ENCODE data around the gene ISYNA1.

The ISYNA1 gene

DNA sequence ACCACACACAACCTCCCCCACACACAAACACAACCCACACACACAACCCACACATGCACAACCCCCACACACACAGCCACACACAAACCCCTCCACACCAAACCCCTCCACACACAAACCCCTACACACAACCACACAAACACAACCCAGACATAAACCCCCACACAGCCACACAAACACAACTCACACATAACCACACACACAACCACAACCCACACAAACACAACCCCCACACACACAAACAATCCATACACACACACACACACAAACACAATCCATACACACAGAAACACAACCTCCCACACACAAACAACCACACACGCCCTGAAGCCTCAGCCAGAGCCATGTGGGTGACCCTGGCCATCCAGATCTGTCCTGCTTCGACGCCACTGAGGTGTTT, 30.0 kb upstream of the ISYNA1 start:
- no peak for DNase-seq (ENCODE audit: low spot score)

GRCh38 chr19:18466354-18466753, 28.4 kb upstream of the ISYNA1 start:
- no peak for DNase-seq (ENCODE audit: low spot score)

- DNase-seq (ENCODE audit: low spot score) = no peak
These were observed 28.0 kb upstream of the ISYNA1 start for GRCh38 chr19:18465964-18466339.

DNA sequence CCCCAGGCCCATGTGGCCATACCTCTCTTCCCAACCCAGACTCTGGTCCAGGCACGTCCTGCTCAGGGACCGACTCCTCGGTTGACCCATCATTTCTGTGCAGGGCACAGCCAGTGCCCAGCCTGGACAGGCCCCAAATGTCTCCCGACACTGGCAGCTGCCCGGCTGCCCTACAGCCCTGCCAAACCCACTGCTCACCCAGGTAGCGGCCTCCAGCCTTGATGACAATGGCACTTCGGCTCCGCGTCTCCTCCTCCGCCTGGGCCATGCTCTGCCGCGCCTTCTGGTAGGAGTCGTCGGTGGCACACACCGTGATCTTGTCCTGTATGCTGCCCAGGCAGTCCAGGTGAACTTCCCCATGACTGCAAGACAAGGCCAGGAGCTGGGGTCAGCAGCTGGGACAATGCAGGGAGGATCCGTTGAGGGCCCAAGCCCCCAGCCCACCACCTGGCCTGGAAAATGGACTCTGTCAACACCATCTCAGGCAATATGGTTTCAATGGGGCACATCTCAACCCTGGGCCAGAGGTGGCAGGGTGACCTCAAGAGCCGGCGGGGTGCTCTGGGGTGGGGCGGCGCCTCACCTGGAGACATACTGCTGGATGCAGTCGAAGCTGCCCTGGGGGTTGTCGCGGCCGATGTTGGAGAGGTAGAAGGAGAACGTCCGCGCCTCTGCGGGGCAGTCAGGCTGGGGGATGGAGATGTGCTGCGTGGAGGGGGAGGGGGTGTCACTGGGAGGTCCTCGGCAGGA, 27.5 kb upstream of the ISYNA1 start:
- DNase-seq (ENCODE audit: low spot score) = no peak

GRCh38 chr19:18464646-18465045, 26.7 kb upstream of the ISYNA1 start:
- no peak for DNase-seq (ENCODE audit: low spot score)

DNA sequence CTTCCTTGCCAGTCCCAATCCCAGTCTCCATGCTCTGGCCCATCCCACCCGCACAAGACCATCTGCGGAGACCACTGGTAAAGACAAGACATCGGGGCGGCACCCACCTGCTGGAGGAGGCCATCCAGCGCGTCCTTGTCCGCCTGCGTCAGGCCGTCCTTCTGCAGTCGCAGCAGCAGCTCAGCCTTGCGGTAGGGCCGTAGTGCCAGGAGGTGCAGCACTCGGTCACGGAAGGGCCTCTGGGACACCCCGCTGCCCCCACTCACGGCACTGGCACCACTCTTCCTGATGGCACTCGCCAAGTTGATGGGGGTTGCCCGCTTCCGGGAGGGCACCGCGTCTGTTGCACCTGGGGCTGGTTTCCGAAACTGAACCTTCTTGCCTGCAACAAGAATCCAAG, 23.5 kb upstream of the ISYNA1 start:
- DNase-seq (ENCODE audit: low spot score) = no peak

DNA sequence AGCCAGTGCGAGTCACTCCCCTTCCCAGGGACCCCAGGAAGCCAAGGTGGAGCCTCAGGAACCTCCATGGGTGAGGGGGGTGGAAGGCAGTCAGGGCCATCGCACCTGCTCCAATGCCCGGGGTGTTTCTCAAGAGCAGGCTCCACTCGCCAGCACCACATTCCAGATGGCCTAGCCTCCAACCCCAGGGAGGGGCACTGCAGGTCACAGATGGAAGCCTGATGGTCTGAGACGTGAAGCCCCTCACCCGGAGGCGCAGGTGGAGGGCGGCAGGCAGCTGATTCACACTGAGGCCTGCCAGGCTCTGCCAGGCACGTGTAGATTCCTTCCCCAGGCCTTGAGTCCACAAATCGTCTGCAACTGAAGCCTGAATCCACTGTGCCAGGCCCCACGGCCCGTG, 23.0 kb upstream of the ISYNA1 start:
- no peak for DNase-seq (ENCODE audit: low spot score)

DNA sequence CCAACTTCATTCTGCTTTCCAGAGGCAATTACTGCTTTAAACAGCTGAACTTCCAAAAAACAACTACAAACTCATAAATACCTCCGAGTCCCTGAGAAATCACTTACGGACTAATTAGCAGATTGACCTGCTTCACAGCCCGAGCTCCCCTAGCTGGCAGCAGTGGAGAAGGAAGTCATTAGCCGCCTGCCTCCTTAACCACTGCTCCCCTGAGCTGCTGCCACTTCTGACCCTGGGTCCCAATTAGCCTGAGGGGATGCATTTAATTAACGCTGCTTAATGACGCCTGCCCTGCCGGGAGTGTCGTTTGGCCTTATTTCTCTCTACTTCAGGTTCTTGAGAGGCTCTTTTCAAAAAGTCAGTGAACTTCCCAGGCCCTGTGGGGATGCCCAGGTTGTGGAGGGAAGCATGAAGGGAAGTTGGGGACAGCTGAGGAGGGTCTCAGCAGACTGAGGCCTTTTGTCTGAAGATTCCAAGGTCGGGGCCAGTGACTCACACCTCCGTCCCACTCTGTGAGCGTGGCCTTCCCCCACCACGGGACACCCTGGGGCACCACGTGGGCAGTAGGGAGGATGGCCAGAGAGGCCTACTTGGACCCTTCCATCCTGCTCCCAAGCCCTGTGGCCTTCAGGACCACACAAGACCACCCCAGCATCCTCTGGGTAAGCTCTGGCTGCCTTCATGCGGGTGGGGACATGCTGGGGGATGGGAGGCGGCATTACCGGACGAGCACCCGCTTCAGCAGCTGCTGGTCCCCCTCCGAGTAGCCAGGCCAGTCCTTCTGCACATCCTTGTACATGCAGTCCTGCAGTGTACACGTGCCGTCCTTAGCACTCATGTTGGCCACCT, 19.8 kb upstream of the ISYNA1 start:
- no peak for DNase-seq (ENCODE audit: low spot score)

DNA sequence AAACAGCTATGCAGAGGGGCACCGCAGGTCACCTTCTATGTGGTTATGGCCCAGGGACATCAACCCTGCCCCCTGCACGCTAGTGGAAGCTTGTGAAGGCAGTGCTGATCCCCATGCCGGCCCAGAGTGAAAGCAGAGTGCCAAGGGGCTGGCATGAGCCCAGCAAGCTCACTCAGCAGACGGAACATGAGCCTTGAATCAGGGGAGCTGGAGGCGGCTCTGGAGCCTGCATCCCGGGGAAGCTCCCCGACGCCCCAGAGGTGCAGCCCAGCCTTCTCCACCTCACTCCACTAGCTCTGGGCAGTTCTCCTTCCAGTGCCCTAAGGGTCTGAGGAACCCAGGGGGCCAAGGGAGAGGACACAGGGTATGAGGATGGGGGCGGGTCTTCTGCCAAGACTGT, 19.0 kb upstream of the ISYNA1 start:
- no peak for DNase-seq (ENCODE audit: low spot score)

- no peak for DNase-seq (ENCODE audit: low spot score)
These were observed 18.3 kb upstream of the ISYNA1 start for GRCh38 chr19:18456279-18456678.

- DNase-seq (ENCODE audit: low spot score) = no peak
These were observed 15.5 kb upstream of the ISYNA1 start for GRCh38 chr19:18453269-18454024.

DNA sequence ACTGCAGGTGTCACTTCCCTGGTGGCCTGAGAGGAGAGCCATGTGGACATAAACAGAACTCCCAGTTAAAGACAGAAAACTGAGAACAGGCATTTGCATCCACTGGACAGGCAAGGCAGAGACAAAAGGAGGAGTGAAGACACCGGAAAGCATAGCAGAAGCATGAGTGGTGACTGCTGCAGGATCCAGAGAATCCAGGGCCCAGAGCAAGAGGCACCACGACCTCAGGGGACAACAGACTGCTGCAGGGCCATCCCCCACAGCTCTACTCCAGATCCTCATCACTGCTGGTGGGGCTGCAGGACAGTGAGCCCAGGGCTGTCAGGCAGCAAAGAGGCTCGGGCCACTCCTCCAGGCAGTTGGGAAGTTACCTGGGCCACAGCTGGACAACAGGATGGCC, 14.5 kb upstream of the ISYNA1 start:
- no peak for DNase-seq (ENCODE audit: low spot score)

- peak; percentile 71 for DNase-seq (ENCODE audit: low spot score)
These were observed 13.3 kb upstream of the ISYNA1 start for GRCh38 chr19:18450931-18451836.

GRCh38 chr19:18450021-18450930, 12.3 kb upstream of the ISYNA1 start:
- no peak for DNase-seq (ENCODE audit: low spot score)

GRCh38 chr19:18449552-18449951, 11.6 kb upstream of the ISYNA1 start:
- no peak for DNase-seq (ENCODE audit: low spot score)

DNA sequence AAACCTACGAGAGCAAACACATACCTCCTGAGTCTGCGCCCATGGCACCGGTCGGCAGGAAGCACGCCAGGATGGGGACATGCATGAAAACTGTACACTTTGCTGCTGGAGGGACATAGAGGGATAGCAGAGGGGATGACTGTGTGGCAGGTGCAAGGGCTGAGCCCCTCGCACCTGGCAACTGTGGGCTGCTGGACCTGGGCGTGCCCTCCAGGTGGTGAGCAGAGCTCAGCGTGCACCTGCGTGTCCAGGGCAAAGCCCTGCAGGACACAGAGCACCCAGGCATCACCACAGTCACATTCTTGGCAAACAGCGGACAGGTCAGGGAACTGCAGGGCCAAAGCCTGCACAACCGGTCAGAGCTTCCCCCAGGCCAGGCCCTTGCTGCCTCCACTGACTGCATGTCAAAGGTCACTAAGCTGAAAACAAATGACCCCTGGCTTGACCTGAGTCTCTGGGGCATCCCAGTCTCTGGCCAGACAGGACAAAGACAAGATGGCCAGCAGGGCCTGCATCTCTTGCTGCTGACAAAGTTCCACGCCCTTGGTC, 9.0 kb upstream of the ISYNA1 start:
- no peak for DNase-seq (ENCODE audit: low spot score)

DNA sequence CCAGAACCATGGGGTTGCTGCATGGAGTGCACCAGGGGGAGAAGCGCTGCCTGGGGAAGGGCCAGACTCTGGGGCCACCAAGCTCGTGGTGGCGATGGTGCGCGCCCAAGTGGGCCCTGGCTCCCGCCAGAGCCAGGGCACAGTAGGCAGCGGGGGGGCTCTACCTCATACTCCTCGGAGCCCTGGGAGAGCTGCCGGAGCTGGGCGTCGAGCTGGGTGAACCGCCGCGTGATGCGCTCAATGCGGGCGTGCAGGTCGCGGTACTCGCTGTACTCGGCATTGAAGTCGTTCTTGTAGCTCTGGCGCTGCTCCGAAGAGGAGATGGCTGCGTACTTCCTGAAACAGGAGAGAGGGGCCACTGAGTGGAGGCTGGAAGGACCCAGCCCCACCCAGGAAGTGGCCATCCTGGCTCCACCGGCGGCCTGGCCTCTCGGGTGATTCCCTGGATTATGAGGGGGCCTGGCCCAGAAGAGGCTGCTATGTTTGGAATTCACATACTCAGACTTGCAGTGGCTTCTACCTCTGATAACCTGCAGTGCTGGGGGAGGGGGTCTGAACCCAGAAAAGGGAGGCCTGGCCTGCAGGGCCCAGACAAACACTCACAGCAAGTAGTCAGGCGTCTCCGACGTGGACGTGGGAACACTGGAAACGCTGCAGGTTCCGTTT, 8.3 kb upstream of the ISYNA1 start:
- DNase-seq (ENCODE audit: low spot score) = no peak

DNA sequence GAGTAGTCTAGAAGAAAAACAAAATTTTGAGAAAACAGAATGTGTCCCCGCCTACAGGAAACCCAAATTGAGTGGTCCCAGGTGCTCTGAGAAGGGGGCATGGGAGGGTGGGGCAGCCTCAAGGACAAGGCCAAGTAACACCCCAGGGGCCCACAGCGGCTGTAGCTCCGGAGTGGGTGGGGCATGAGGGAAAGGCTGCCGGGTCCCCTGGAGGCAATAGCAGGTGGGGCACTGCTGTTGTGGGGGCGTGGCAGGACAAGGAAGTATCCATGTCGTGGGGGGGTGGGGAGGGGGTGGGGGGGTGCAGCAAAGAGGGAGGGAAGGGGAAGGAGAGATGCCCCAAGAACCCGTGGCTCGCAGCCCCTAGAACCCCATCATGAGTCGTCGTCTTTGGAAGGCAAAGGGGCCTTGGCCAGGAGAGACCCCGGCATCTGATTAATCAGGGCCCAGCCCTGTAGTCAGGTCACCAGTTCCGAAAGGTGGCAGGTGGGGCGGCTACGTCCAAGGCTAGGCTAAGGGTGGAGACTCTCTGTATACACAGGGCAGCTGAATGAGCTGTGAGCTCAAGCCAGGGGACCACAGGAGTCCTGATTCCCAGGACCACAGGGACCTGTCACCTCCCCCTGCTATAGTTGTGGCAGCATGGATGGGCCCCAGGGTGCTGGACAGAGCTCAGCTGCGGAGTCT, 7.5 kb upstream of the ISYNA1 start:
- DNase-seq (ENCODE audit: low spot score) = no peak

- no peak for DNase-seq (ENCODE audit: low spot score)
These were observed 6.6 kb upstream of the ISYNA1 start for GRCh38 chr19:18444513-18444912.
